Measurements from ENCODE around the gene LHPP.

LHPP gene

DNA sequence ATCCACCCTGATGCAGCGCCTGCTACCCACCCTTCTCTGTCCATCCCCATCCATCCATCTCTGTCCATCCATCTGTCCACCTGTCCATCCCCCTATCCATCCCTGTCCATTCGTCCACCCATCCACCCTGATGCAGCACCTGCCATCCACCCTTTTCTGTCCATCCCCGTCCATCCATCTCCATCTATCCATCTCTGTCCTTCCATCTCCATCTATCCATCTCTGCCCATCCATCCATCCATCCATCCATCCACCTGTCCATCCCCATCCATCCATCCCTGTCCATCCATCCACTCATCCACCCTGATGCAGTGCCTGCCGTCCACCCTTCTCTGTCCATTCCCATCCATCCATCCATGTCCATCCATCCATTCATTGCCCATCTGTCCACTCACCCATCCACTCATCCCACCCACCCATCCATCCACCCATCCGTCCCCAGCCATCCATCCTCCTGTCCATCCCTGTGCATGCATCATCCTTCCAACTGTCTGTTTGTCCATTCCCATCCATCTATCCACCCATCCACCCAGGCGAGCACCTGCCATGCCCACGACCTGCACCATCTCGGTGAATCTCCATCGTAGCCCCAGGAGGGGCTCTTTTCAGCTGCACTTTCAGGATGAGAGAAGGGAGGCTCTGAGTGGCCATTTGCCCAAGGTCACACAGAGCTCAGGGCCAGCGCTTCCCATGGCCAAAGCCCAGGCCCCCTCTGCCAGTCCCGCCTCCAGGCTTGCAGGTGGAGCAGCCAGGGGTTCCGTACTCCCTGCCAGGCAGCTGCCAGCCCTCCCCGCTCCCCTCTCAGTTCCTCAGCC lies 137.4 kb downstream of the LHPP start:
- no peak overlapping the region for H3K4me3 Mint-ChIP-seq
- no peak overlapping the region for H3K27ac Mint-ChIP-seq
- no peaks in the 10 kb centered on the region for H3K36me3 Mint-ChIP-seq (ENCODE audit: low read depth)
- no peaks in the 10 kb centered on the region for H3K4me1 Mint-ChIP-seq
- no peaks in the 10 kb centered on the region for H3K9me3 Mint-ChIP-seq
- H3K27me3 Mint-ChIP-seq (ENCODE audit: low read depth), result no peaks in the 10 kb centered on the region
- TF ChIP-seq, protein P1, sequence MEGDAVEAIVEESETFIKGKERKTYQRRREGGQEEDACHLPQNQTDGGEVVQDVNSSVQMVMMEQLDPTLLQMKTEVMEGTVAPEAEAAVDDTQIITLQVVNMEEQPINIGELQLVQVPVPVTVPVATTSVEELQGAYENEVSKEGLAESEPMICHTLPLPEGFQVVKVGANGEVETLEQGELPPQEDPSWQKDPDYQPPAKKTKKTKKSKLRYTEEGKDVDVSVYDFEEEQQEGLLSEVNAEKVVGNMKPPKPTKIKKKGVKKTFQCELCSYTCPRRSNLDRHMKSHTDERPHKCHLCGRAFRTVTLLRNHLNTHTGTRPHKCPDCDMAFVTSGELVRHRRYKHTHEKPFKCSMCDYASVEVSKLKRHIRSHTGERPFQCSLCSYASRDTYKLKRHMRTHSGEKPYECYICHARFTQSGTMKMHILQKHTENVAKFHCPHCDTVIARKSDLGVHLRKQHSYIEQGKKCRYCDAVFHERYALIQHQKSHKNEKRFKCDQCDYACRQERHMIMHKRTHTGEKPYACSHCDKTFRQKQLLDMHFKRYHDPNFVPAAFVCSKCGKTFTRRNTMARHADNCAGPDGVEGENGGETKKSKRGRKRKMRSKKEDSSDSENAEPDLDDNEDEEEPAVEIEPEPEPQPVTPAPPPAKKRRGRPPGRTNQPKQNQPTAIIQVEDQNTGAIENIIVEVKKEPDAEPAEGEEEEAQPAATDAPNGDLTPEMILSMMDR (IDR thresholded peaks at IDR 0.05; ENCODE audit: unreplicated experiment in 3 of 3), result no peak

DNA sequence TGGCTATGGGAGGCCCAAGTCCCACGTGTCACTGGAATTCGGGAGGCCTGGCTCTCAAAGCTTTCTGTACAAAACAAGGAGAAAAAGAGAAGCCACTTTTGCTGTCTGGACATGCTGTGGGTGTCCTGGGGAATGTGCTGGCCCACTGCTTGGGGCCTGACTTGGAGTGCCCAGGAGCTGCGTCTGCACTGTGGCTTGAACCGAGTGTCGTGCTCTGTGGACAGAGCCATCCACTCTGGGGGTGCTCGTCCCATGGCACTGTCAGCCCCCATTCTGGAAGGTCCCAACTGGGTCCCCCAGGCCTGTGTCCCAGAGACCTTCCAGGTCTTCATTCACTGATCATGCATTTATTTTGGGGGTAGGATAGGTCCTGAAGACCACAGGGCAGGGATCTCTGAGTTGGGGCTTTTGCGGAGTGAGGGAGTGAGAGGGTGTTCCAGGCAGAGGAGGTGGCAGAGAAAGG lies 138.0 kb downstream of the LHPP start:
- H3K4me3 Mint-ChIP-seq, result no peak overlapping the region
- H3K27me3 Mint-ChIP-seq (ENCODE audit: low read depth), result no peaks in the 10 kb centered on the region
- TF ChIP-seq, protein P1 (IDR thresholded peaks at IDR 0.05; ENCODE audit: unreplicated experiment in 3 of 3), result no peak
- H3K27ac Mint-ChIP-seq, result no peak overlapping the region
- H3K36me3 Mint-ChIP-seq (ENCODE audit: low read depth), result no peaks in the 10 kb centered on the region
- H3K9me3 Mint-ChIP-seq, result no peaks in the 10 kb centered on the region
- H3K4me1 Mint-ChIP-seq, result no peaks in the 10 kb centered on the region

DNA sequence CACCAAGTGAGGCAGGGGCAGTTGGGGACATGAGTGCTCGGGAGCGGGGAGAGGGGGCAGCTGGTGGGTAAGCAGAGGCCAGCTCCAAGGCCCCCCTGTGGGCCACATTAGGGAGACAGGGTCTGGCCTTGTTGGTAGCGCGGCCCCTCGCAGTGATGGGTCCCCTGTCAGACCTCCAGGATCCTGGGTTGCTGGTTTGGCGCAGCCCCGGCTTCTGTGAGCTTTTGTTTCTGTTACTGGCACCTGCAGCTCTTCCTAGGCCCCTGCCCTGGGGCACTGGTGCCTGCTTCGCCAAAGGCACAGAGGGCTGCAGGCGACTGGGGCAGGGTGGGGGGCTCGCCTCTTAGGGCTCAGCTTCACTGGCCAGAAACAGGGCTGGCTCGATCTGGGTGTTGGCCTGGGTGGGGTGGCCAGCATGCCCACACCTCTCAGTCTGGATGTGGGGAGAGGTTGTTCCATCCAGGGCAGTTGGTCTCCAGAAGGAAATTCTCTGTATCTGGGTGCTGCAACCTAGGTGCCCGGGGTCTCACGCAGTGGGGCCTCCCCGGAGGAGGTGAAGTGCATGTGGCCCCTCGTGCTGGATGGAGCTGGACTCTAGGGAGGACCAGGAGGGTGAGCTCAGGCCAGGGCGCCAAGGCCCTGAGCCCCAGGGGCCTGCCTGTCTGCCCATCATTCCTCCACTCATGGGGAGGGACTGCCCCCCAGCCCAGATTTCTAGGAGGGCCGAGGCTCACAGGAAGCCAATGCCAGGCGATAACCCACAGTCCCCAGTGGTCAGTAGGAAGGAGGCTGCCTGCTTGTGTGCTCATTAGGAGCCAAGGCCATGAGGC lies 138.6 kb downstream of the LHPP start:
- Mint-ChIP-seq H3K4me1 (no peaks in the 10 kb centered on the region), H3K9me3 (no peaks in the 10 kb centered on the region), H3K27me3 (ENCODE audit: low read depth) (no peaks in the 10 kb centered on the region), H3K4me3 (no peak overlapping the region), H3K27ac (no peak overlapping the region), H3K36me3 (ENCODE audit: low read depth) (no peaks in the 10 kb centered on the region)
- TF ChIP-seq, protein P1 (IDR thresholded peaks at IDR 0.05; ENCODE audit: unreplicated experiment in 3 of 3), result no peak

DNA sequence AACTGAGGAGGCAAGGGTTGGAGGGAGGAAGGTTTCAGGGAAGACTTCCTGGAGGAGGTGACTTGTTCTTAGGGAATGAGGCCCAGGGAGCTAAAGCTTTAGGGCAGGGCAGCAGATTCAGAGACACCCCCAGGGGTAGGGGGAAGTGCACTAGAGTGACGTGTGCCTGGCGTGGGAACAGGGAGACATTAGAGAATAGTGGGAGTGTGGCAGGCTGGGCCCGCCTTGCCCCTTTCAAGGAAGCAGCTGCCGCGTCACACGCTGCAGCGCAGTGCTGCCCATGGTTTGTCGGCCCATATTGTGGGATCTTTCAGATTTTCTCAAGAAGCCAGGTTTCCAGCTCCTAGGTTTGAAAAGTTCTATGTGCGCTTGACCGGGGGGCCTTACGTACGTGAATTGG lies 139.4 kb downstream of the LHPP start:
- Mint-ChIP-seq H3K4me3 (no peak overlapping the region), H3K9me3 (no peaks in the 10 kb centered on the region), H3K27me3 (ENCODE audit: low read depth) (no peaks in the 10 kb centered on the region), H3K27ac (no peak overlapping the region), H3K4me1 (no peaks in the 10 kb centered on the region), H3K36me3 (ENCODE audit: low read depth) (no peaks in the 10 kb centered on the region)
- TF ChIP-seq, protein P1 (IDR thresholded peaks at IDR 0.05; ENCODE audit: unreplicated experiment in 3 of 3), result no peak

DNA sequence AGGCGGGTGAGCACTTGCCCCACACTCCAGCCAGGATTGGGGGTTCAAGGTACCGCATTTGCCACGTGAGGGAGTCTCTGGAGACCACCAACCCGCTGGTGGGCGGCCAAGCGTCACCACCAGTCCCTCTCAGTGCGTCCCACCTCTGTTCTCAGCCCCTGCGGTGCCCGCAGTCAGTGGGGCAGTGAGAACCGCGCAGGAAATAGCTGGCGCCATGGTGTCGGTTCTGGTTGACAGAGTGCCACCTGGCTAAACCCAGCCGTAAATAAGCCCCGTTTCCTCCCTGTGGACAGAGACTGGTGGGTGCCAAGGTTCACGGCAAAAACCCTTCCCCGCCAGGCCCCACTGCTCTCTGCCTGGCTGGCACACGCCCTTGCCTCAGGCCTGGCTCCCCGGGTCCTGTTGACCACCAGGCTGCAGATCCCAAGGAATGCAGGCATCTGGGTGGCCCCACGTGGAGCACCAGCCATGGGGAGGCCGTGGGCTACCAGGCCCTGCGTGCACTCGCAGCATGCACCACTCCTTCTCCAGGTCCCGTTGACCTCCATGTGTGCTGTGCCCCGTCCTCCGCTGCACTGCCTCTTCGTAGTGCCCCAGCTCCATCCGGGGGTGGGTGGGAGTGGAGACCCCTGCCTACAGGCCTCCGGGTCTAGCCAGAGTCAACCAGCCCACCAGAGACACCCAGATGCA lies 140.0 kb downstream of the LHPP start:
- Mint-ChIP-seq H3K27me3 (ENCODE audit: low read depth) (no peaks in the 10 kb centered on the region), H3K27ac (no peak overlapping the region), H3K4me3 (no peak overlapping the region), H3K36me3 (ENCODE audit: low read depth) (no peaks in the 10 kb centered on the region), H3K4me1 (no peaks in the 10 kb centered on the region), H3K9me3 (no peaks in the 10 kb centered on the region)
- TF ChIP-seq, protein P1 (IDR thresholded peaks at IDR 0.05; ENCODE audit: unreplicated experiment in 3 of 3), result no peak
